Stimulated activated effector memory CD8-positive, alpha-beta T cell treated with anti-CD3 and anti-CD28 coated beads, Interleukin-12 subunit alpha, Interleukin-12 subunit beta, amount 100 ng/mL, for 72 hours (primary cell): ENCODE measurements around the gene PARD3B.

Source experiments
- ATAC-seq: fragments of 150-1000 bp; cut with Tn5 transposase; 2 replicates; pipeline ENCODE4 v1.10.0; 2021
- DNase-seq, 2 donors: peaks; one replicate each; pipeline ENCODE4 v3.0.0; 2021 to 2022; ENCODE audit warnings: low spot score in 2 of 2
- H3K27ac Mint-ChIP-seq: one replicate; pipeline ENCODE4 v1.8.0; 2022; ENCODE audit warnings: mild to moderate bottlenecking, mixed read lengths
- H3K36me3 Mint-ChIP-seq: one replicate; pipeline ENCODE4 v1.8.0; 2022; ENCODE audit warnings: mild to moderate bottlenecking, mixed read lengths
- H3K4me1 Mint-ChIP-seq: one replicate; pipeline ENCODE4 v1.8.0; 2022; ENCODE audit warnings: mixed read lengths
- H3K4me3 Mint-ChIP-seq: one replicate; pipeline ENCODE4 v1.8.0; 2022; ENCODE audit warnings: mild to moderate bottlenecking, mixed read lengths
- H3K9me3 Mint-ChIP-seq: one replicate; pipeline ENCODE4 v1.8.0; 2022; ENCODE audit warnings: mixed read lengths

The PARD3B gene

GRCh38 chr2:204680576-204680975 is 135.3 kb downstream of the PARD3B start:
- Mint-ChIP-seq H3K4me1 (no peaks in the 10 kb centered on the region), H3K27ac (no peak overlapping the region)
- ATAC-seq, result no peak

GRCh38 chr2:204681412-204681811 is 136.1 kb downstream of the PARD3B start:
- Mint-ChIP-seq H3K4me3 (no peak overlapping the region), H3K36me3 (no peaks in the 10 kb centered on the region), H3K9me3 (no peaks in the 10 kb centered on the region), H3K27ac (no peak overlapping the region), H3K4me1 (no peaks in the 10 kb centered on the region)
- no peak for DNase-seq
- no peak for ATAC-seq

More at GRCh38 chr2:204680576-204680975, 135.3 kb downstream of the PARD3B start:
- no peak overlapping the region for H3K4me3 Mint-ChIP-seq
- H3K9me3 Mint-ChIP-seq, result no peaks in the 10 kb centered on the region
- DNase-seq, result no peak
- H3K36me3 Mint-ChIP-seq, result no peaks in the 10 kb centered on the region

- H3K27ac Mint-ChIP-seq, result no peak overlapping the region
- H3K9me3 Mint-ChIP-seq, result no peaks in the 10 kb centered on the region
- DNase-seq, result no peak
- H3K36me3 Mint-ChIP-seq, result no peaks in the 10 kb centered on the region
- H3K4me3 Mint-ChIP-seq, result no peak overlapping the region
- ATAC-seq, result no peak
- H3K4me1 Mint-ChIP-seq, result no peaks in the 10 kb centered on the region
Measured at GRCh38 chr2:204683384-204683783, 138.1 kb downstream of the PARD3B start.

- DNase-seq (no peak), ATAC-seq (no peak)
- Mint-ChIP-seq H3K9me3 (no peaks in the 10 kb centered on the region), H3K4me3 (no peak overlapping the region), H3K4me1 (no peaks in the 10 kb centered on the region), H3K27ac (no peak overlapping the region), H3K36me3 (no peaks in the 10 kb centered on the region)
Measured at GRCh38 chr2:204686406-204686805, 141.1 kb downstream of the PARD3B start.

GRCh38 chr2:204687776-204688175 is 142.5 kb downstream of the PARD3B start:
- H3K36me3 Mint-ChIP-seq, result no peaks in the 10 kb centered on the region
- H3K27ac Mint-ChIP-seq, result no peak overlapping the region
- H3K4me1 Mint-ChIP-seq, result no peaks in the 10 kb centered on the region
- DNase-seq (no peak), ATAC-seq (no peak)
- no peak overlapping the region for H3K4me3 Mint-ChIP-seq
- H3K9me3 Mint-ChIP-seq, result no peaks in the 10 kb centered on the region

GRCh38 chr2:204691911-204692510 is 146.7 kb downstream of the PARD3B start:
- no peaks in the 10 kb centered on the region for H3K9me3 Mint-ChIP-seq
- H3K27ac Mint-ChIP-seq, result no peak overlapping the region
- DNase-seq (no peak), ATAC-seq (no peak)
- H3K4me3 Mint-ChIP-seq, result no peak overlapping the region
- no peaks in the 10 kb centered on the region for H3K4me1 Mint-ChIP-seq
- H3K36me3 Mint-ChIP-seq, result no peaks in the 10 kb centered on the region

GRCh38 chr2:204692790-204693189 is 147.5 kb downstream of the PARD3B start:
- Mint-ChIP-seq H3K9me3 (no peaks in the 10 kb centered on the region), H3K27ac (no peak overlapping the region), H3K36me3 (no peaks in the 10 kb centered on the region), H3K4me1 (no peaks in the 10 kb centered on the region), H3K4me3 (no peak overlapping the region)
- DNase-seq, result no peak
- no peak for ATAC-seq

GRCh38 chr2:204693262-204693661 is 148.0 kb downstream of the PARD3B start:
- H3K4me1 Mint-ChIP-seq, result no peaks in the 10 kb centered on the region
- no peak for ATAC-seq
- no peak overlapping the region for H3K4me3 Mint-ChIP-seq
- H3K9me3 Mint-ChIP-seq, result no peaks in the 10 kb centered on the region
- no peak overlapping the region for H3K27ac Mint-ChIP-seq
- H3K36me3 Mint-ChIP-seq, result no peaks in the 10 kb centered on the region
- no peak for DNase-seq

- Mint-ChIP-seq H3K36me3 (no peaks in the 10 kb centered on the region), H3K27ac (no peak overlapping the region), H3K4me3 (no peak overlapping the region), H3K9me3 (no peaks in the 10 kb centered on the region), H3K4me1 (no peaks in the 10 kb centered on the region)
- no peak for ATAC-seq
- DNase-seq, result no peak
Measured at GRCh38 chr2:204695506-204695905, 150.2 kb downstream of the PARD3B start.

GRCh38 chr2:204696124-204696523 is 150.8 kb downstream of the PARD3B start:
- no peaks in the 10 kb centered on the region for H3K9me3 Mint-ChIP-seq
- no peak for ATAC-seq
- no peak overlapping the region for H3K4me3 Mint-ChIP-seq
- H3K36me3 Mint-ChIP-seq, result no peaks in the 10 kb centered on the region
- no peak overlapping the region for H3K27ac Mint-ChIP-seq
- no peak for DNase-seq
- H3K4me1 Mint-ChIP-seq, result no peaks in the 10 kb centered on the region

GRCh38 chr2:204705243-204705932 is 160.1 kb downstream of the PARD3B start:
- Mint-ChIP-seq H3K4me3 (no peak overlapping the region), H3K4me1 (no peaks in the 10 kb centered on the region), H3K36me3 (no peaks in the 10 kb centered on the region), H3K9me3 (no peaks in the 10 kb centered on the region), H3K27ac (no peak overlapping the region)
- DNase-seq (no peak), ATAC-seq (no peak)

- Mint-ChIP-seq H3K9me3 (no peaks in the 10 kb centered on the region), H3K4me1 (no peaks in the 10 kb centered on the region), H3K27ac (no peak overlapping the region), H3K36me3 (no peaks in the 10 kb centered on the region), H3K4me3 (no peak overlapping the region)
- ATAC-seq, result no peak
- no peak for DNase-seq
Measured at GRCh38 chr2:204706939-204707338, 161.7 kb downstream of the PARD3B start.

- no peaks in the 10 kb centered on the region for H3K36me3 Mint-ChIP-seq
- peaks cover 4% of the 10 kb centered on the region for H3K9me3 Mint-ChIP-seq
- DNase-seq, result no peak
- no peak for ATAC-seq
- H3K4me1 Mint-ChIP-seq, result no peaks in the 10 kb centered on the region
- H3K4me3 Mint-ChIP-seq, result no peak overlapping the region
- H3K27ac Mint-ChIP-seq, result no peak overlapping the region
Measured at GRCh38 chr2:204713211-204713610, 167.9 kb downstream of the PARD3B start.

- DNase-seq (no peak), ATAC-seq (no peak)
- Mint-ChIP-seq H3K9me3 (peaks cover 4% of the 10 kb centered on the region), H3K36me3 (no peaks in the 10 kb centered on the region), H3K4me1 (no peaks in the 10 kb centered on the region), H3K4me3 (no peak overlapping the region), H3K27ac (no peak overlapping the region)
Measured at GRCh38 chr2:204715361-204715760, 170.1 kb downstream of the PARD3B start.

GRCh38 chr2:204717591-204717990 is 172.3 kb downstream of the PARD3B start:
- no peak overlapping the region for H3K4me3 Mint-ChIP-seq
- no peaks in the 10 kb centered on the region for H3K4me1 Mint-ChIP-seq
- H3K36me3 Mint-ChIP-seq, result no peaks in the 10 kb centered on the region
- H3K27ac Mint-ChIP-seq, result no peak overlapping the region
- peaks cover 4% of the 10 kb centered on the region for H3K9me3 Mint-ChIP-seq
- ATAC-seq (no peak), DNase-seq (no peak)

GRCh38 chr2:204718607-204719006 is 173.3 kb downstream of the PARD3B start:
- Mint-ChIP-seq H3K9me3 (peaks cover 4% of the 10 kb centered on the region), H3K4me3 (no peak overlapping the region), H3K4me1 (no peaks in the 10 kb centered on the region), H3K36me3 (no peaks in the 10 kb centered on the region), H3K27ac (no peak overlapping the region)
- ATAC-seq, result no peak
- no peak for DNase-seq
